ENCODE measurements around the gene TUSC2.

- TF ChIP-seq CTCF (IDR thresholded peaks at IDR 0.05; ENCODE audit: insufficient read depth, low read depth, low read length) (no peak), EZH2 (IDR thresholded peaks at IDR 0.05; ENCODE audit: insufficient read depth, low read length) (no peak)
Observed at GRCh38 chr3:50292159-50293078, 35.6 kb downstream of the TUSC2 start, which contains the start of gene IFRD2.
